HG03460 (cell line): ENCODE data around the gene RNF7.
"Not testable (repeated sequence)": the region's sequence is repeated elsewhere in the genome, so short reads cannot be mapped to it uniquely, and the experiment has no call there.

Source experiments
- ATAC-seq: cut with Tn5 transposase; IDR thresholded peaks from one replicate; pipeline ENCODE4 v1.9.1; 2021; ENCODE audit not compliant: unreplicated experiment

The RNF7 gene

DNA sequence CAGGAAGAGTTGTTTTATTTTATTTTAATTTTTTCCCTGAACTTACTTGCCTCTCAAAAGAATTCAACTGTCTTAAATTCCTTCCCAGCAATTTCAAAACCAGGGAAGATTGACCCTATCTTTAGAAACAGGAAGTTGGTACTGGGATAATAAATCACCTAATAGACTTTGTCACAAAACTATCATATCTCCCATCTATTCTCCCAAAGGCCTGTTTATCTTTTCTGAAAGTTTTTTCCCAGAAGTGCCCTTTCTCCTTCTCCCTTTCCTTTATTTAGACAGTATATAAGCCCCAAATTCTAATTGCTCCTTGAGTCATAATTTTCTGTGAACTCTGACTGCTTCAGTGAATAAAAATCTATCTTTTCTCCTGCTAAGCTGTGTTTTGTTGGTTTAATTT is 2.9 kb upstream of the RNF7 start:
- ATAC-seq, result no peak

DNA sequence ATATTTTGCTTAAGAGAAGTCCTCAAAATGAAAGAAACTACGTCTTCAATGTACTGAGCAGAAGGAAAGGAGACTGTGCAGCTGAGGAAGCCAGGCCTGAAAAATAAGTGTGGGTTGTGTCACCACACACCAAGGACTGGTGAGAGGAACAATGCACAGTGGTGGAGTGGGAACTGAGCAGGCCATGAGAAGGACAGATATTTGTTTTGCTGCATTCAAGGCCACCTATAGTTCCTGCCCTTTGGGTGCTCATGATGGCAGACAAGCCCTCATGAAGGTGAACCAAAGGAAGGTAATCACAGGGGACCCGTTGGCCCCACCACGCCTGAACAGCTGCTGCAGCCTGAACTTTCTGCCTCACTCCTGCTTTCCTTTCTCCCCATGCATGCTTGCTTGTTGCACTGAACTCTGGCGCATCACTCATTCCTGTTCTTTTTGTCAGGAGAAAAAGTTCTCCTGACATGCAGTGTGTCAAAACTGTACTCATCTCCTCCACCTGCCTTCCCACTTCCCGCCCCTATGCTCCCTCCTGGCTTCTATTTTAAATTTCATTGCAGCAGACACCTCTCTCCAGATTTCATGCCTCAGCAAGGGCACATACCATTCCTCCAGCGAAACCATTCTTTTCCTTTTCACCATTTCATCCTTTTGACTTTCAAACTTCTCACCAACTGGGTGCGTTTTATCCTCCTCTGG is 2.2 kb upstream of the RNF7 start:
- no peak for ATAC-seq

DNA sequence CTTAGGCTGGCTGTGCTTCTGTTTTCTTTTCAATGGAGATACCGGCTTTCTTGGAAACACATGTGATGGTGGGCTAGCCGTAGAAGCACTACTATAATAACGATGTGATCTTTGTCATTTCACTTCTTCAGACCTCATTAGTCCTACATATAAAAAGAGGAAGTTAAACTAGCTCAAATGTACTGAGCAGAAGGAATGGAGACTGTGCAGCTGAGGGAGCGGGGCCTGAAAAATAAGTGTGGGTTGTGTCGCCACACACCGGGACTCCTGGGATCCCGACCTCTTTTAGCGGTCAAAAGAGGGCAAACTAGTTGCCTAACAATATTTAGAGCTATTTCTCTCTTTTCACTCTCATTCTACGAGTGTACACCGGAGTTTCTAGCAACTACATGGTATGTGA is 1.0 kb upstream of the RNF7 start:
- ATAC-seq, result no peak

DNA sequence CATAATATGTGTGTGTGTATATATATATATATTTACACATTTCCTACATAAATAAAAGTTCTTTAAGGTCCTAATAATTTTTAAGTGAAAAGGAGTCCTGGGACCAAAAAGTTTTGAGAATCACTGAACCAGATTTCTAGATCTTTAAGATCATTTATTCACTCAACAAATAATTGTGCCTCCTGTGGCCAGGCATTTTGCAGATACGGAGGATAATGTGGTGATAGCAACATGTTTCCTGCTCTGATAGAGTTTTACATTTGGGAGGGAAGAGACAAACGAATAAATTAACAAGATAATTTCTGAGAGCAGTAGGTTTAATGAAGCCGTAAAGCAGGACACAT is 448 bp upstream of the RNF7 start:
- ATAC-seq, result no peak

DNA sequence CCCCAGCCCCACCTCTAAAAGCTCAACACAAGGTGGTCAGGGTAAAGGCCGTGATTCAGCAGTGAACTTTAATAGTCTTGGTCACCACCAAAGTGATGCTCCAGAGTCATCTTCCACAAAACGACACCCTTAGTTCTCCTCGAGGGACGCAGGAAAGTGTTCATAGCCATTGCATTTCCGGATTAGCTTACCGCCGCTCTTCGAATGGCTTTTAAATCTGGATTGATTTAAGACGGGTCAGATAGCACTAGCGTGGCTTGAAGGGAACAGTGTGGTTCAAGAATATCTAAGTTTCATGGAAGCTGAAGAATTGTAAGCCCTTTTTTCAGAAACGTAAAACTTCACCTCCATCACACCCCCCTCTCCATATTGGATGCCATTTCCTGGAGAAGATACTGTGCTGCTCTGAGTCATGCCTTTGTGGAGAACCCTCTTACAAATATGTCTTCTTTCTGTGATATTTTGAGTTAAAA is 829 bp downstream of the RNF7 start:
- ATAC-seq, result no peak

DNA sequence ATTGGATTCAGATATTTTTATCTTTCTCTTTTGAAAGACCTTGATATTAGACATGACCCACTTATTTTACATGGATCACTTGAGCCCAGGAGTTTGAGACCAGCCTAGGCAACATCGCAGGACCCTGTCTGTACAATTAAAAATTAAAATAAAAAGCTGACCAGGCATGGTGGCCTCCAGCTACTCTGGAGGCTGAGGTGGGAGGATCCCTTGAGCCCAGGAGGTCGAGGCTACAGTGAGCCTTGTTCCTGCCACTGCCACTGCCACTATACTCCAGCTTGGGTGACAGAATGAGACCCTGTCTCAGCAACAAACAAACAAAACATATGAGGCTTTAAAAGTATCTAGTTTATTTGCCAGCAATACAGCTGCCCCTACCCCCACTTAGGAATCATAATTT is 1.6 kb downstream of the RNF7 start:
- no peak for ATAC-seq

DNA sequence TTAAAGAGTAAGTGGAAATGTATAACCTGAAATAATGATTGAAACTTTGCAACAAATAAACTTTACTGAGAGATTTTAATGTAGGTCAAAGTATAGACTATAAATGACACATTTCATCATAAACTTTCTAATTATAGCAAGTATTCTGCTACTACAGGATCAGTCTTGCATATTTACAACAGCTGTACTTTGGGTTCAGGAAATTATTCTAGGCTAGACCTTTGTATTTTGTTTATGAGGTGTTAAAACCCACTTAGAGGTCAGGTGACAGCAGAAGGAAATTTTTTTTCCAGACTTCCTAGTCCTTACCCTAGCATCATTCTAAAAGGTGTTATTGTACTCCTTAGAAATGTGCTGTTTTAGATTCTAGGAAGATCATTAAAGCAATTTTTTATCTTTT is 2.3 kb downstream of the RNF7 start:
- no peak for ATAC-seq

DNA sequence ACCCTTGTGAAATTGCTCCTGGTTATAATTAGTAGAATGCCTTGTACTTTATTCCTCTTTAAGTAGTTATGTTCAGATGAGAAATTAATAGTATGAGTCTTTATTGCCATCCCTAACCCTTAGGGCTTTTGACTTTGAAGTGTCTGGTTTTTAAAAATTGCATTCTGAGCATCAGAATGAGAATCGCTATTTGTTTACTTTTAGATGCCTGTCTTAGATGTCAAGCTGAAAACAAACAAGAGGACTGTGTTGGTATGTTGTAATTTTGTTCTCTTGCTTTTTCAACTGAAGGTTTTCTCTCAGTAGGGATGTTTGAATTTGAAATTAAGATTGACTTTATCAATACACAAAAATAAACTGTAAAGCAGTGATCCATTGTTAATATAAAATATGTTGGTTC is 5.2 kb downstream of the RNF7 start:
- ATAC-seq, result no peak

DNA sequence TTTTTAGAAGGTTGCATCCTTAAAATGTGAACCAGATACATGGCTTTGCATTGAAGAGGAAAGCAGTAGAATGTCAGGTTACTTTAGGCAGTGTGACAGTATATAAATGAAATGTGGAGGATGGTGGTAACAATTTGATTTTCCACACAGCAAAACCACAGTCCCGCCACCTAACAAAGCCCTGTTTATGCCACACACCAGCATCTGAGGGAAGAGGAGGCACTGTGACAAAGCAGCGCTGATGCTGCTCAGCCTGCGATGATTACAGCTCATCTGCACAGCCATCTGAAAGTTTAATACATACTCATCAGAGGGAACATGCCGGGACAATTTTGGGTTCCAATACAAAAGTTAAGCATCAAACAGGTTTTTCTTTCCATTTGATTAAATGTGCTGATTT is 8.9 kb downstream of the RNF7 start:
- no peak for ATAC-seq

DNA sequence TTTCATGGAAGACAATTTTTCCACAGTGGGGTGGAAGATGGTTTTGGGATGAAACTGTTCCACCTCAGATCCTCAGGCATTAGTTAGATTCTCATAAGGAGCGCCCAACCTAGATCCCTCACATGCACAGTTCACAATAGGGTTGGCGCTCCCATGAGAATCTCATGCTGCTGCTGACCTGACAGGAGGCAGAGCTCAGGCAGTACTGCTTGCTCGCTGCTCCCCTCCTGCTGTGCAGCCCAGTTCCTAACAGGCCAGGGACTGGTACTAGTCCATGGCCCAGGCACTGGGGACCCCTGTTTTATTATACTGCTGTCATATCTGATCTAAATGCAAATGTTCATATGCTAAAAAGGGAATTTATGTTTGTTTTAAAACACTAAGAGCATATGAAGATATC is 15.3 kb downstream of the RNF7 start:
- ATAC-seq, result no peak

DNA sequence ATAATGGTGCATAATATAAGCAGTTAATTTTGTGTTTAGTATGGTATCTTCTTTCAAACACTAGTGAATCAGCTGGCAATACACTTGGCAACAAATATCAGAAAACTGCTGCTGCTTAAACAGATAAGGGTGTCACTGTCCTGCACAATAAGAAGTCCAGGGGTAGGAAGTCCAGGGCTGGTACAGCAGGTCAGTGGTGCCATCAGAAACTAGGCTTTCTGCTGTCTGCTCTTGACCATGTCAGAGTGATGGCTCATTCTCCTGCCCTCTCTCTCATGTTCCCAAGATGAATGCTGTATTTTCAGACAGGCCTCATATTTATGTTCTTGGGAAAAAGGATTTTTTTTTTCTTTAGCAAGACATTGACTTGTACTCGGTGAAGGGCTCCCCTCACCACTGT is 15.9 kb downstream of the RNF7 start:
- ATAC-seq, result no peak

DNA sequence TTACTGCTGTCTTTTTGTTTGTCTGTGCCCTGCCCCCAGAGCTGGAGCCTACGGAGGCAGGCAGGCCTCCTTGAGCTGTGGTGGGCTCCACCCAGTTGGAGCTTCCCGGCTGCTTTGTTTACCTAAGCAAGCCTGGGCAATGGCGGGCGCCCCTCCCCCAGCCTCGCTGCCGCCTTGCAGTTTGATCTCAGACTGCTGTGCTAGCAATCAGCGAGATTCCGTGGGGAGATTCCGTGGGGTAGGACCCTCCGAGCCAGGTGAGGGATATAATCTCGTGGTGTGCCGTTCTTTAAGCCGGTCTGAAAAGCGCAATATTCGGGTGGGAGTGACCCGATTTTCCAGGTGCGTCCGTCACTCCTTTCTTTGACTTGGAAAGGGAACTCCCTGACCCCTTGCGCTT is 24.5 kb downstream of the RNF7 start:
- not testable (repeated sequence) for ATAC-seq

DNA sequence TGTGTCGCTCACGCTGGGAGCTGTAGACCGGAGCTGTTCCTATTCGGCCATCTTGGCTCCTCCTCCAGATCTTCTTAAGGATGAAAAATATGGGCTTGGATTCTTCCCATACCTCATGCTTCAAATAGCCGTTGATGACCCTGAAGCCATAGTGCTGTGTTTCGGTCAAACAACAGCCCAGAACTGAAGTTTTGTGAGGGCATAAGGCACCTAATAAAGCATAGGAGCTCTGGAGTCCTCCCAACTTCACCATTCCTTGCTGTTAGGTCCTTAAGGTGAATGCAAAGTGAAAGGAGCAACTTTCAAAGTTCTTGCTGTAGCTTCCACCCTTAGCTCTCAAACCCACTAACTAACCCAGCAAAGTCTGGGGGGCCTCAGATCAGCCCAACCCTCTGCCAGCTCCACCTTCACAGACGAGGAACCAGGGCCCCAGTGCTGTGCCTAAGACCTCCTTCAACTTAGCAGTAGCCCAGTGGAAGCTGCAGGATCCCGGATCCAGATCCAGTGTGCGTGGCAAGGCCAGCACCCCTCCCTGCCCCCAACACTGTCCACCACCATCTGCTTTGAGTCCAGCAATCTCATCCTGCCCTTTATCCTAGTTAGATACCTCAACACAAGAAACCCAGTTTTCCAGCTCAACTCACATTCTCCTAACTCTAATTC is 25.1 kb downstream of the RNF7 start, which contains the start of gene GRK7:
Gene GRK7 (plus strand): TSS at position 321 of the 663 bp plus-strand sequence. CDS start 14,877 bp downstream, outside the sequence.
- ATAC-seq, result no peak

DNA sequence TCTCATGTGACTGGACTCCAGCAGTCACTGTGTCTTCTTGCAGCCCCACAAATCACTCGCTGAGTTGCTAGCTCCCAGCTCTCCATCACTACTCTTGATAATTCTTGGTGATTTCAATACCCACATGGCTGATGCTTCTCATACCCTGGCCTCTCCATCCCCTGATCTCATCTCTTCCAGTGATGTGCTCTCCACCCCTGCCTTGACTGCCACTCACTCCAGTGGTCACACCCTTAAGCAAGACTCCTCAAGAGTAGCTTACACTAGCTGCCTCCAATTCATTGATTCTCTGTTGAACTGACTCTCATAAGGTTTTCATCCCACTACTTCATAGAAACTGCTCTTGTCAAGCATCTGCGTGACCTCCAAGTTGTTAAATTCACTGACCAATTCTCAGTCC is 25.9 kb downstream of the RNF7 start:
- ATAC-seq, result no peak

DNA sequence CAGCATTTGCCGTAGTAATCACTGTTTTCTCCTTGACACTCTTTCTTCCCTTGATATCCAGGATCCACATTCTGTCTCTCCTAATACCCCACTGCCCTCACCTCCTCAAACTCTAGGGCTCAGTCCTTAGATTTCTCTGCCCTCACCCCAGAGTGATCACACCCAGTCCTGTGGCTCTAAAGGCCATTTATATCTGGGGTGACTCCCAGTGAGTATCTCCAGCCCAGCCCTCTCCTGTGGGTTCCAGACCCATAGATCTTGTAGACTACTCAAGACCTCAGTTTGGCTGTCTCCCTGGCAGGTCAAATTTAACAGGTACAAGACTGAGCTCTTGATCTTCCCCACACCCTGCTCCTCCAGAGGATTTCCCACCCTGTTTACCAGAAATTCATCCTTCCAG is 26.4 kb downstream of the RNF7 start:
- no peak for ATAC-seq

DNA sequence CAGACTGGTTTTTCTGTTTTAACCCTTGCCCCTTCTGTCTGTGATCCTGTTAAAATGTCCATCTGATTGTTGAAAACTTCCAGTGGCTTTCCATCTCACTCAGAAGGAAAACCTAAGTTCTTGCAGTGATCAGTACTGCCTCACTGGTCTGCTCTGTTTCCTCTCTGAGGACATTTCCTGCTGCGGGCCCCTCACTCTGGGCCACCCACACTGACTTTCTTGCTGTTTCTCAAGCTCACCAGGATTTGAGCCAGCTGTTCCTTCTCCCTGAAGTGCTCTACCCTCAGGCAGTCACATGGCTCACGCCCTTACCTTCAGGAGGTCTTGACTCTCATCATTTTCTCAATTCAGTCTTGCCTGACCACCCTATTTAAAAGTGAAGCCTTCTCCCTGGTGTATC is 26.9 kb downstream of the RNF7 start:
- no peak for ATAC-seq

DNA sequence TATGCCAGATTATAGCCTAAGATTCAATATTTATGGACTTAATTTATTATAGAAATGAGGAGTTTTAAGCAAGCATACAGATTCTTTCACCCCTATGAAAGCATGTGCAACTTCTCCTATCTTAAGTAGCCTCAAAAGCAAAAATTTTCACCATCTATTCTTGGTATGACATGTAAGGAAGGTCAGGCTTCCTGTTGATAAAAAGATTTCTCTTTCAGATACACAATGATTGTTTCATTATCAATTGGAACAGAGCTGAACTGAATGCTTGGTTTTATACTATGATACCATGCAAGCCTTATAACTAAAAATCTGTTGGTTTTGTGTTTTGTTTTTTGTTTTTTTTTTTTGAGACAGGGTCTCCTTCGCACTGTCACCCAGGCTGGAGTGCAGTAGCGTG is 29.0 kb downstream of the RNF7 start:
- no peak for ATAC-seq

DNA sequence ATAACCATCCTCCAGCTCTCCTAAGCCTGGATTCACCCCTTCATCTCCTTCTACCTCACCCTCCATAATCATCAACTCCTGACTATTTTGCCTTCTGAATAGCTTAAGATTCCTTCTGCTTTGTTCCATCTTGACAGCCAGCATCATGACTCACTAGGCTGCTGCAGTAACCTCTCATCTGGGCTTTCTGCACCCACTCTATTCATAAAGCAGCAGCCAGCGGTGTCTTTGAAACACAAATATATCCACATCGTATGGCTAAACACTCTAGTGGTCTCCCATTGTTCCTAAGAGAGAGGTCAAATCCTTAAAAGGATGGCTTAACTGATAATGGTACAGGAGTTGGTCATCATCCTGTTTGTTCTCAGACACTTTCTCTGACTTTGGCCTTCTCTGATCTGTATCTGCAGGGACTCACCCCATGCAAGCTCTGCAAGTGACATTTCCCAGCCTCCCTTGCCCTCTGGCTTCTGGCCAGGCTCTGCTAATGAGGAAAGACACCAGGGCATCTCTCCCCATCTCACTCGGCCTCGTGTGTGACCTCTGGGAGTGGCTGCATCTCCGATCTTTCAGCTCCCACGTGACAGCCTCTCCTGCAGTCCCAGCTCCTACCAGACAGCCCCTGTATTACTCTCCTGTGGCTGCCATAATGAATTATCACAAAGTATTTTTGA is 31.3 kb downstream of the RNF7 start:
- no peak for ATAC-seq

DNA sequence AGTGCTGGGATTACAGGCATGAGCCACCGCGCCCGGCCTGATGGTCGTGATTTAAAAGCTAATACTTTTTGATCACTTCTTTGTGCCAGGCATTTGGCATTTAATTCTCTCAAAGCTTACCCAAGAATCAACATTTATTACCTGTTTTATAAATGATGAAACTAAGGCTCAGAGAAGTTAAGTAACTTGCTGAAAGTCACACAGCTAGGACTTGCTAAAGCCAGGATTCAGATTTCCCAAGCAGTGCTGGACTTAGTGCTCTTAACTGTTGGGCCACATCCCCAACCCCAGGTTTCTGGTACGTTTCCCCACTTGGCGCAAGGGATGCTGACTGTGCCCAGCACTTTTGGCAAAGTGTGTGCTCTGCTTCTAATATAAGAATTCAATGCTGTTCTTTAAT is 35.6 kb downstream of the RNF7 start:
- no peak for ATAC-seq

DNA sequence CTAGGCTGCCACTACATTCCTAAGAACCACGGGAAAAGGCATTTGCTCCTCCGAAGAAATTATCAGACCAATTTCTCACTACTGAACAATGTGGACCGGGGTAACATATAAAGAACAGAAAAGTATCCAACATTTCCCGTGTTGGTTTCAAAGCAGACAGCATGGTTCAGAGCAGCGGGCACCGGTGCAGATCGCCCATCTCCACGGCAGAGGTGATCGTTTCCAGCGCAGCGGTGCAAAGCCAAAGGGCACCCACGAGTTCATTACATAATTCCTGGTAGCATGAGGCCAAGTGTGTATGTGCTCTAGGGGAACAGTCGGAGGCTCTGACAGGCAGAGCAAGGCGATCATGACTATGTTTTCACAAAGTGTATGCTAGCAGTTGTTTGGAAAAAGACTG is 38.3 kb downstream of the RNF7 start:
- no peak for ATAC-seq

DNA sequence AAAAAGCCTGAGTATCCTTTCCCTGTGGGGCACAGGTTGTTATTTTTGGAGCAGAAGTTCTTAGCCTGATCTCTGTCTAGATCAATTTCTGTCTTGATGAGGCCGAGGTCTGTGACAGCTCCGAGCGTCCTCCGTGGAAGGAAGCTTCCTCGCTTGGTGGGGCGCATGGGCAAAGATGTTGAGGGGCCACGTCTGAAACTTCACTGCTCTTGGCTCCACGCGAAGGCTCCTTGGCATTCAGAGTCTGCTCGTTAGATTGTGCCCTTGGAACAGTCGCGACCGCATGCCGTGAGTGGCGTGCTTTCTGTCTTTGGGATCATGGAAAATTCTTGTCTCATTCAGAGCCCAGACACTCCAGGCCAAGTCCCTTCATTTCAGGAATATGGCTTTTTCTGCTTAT is 38.8 kb downstream of the RNF7 start:
- ATAC-seq, result no peak
